HL-60/S4 treated with phorbol 12-myristate 13-acetate at 8.2 ng/mL for 4 days and 3 days (cell line): Measurements from ENCODE around the gene DAAM2.

Experiments used
- in situ Hi-C: fragments of 300-500 bp; cut with MboI; formaldehyde crosslinking; loops from 2 replicates; pipeline ENCODE4 v1.15.0; 2022; ENCODE audit warnings: low sequenced_read_pairs

DAAM2 gene

DNA sequence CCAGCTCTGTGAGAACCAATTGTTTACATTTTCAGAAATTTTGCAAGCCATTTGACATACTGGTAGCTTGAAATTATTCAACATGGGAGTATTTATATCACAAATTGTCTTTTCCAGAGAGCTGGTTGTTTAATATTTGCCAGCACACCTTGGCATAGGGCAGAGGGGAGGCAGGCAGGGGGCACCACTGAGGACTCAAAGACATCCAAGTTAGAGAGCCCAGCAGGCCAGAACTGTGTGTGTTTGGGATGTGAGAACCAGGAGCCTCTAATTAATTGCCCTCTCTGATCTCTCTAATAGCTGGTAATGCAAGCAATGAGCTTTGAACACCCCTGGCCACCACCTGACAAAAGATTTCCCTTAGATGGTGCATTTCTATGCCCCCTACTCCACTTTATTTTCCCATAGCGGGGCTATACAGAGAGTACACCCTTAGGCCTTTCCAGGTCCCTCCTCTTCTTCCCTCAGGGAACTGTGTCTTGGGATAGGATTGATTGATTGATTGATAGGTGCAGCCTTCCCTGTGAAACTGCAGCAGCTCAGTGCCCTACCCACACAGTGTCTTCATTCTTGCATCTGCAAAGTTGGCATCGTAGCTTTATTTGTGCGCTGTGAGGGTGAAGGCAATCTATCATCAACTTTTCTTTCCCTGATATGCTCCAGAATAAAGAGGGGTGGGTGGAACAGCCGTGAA lies 112.9 kb downstream of the DAAM2 start:
- in situ Hi-C loops: no loop called here

DNA sequence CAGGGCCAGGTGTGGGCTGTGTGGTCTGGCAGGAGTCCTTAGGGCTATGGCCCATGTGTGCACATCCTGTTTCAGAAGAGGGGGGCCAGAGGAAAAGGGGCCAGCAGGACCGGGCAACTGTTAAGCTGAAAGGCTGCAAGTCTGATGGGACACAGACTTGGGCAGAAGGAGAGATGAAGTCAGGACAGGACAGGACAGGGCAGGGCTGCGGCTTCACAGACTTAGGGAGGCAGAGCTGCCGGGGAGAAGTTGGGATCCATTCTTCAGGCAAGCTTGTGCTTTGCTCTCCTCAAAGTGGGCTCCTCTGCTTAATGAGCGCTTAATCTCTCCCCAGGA lies 113.4 kb downstream of the DAAM2 start:
- in situ Hi-C loops: no loop called here

DNA sequence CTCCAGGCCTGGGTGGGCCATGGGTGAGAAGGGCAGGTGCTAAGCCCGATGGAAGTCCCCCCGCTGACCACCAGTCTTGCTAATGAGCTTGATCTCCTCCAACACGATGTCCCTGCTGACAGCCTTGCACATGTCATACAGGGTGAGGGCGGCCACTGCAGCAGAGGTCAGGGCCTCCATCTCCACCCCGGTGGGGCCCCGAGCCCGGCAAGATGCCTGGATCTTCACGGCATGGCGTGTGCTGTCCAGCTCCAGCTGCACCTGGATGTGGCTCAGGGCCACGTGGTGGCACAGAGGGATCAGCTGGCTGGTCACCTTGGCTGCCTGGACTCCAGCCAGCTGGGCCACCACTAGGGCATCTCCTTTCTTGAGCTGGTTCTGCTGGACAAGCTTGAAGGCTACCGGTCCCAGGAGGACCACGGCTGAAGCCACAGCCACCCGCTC lies 114.2 kb downstream of the DAAM2 start:
- in situ Hi-C loops: no loop called here

DNA sequence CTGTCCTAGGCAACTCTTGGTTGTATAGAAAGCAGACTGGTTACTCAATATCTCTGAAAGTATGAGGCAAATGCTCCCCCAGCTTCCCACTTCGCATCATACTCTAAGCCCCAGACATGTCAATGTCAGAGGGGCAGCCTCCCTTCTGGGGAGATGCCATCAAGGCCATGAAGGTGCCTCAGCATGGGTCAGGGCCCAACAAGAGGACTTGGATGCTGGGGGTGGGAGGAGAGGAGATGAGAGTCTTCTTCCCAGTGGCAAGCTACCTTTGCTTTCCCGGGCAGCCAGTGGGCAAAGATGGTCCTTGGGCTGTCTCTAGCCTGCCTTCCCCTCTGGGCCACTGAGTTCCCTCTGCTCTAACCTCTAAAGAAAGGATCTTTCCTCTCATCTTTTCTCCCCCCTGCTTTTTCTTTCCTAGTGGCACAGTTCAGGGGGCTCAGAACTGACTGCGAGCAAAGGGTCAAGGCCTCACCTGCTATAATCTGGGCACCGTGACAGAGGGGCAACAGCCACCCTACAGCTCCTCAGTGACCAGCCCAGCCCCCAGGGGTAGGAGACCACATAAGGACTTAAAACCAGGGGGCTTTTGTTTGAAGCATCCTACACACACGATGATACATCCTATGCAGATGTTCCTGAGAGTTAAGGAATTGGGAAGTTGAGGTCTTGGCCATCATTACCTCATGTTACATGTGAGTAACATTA lies 115.8 kb downstream of the DAAM2 start:
- in situ Hi-C loops: no loop called here

DNA sequence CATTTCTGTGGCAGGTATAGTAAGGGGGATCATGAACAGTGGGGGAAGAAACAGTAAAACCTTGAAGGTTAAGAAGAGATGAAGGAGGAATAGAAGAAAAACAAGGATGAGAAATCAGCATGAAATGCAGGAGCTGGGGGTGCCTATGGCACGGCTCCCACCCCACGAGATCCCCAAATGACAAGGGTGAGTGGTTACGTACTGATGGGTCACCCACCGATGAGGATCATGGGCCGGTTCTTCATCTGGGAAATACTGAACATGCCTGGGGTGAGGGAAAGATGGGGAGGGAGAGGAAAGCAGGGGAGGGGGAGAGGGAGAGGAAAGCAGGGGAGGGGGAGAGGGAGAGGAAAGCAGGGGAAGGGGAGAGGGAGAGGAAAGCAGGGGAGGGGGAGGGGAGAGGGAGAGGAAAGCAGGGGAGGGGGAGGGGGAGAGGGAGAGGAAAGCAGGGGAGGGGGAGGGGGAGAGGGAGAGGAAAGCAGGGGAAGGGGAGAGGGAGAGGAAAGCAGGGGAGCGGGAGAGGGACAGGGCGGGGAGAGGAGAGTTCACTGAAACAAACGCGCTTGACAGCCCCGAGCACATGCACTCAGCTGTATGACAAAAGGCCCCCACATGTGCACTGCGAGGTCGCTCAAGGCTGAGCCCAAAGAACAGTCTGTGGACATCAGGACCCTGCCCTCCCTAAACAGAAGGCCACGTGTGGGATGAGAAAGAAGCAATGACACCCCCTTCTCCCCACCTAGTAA lies 116.8 kb downstream of the DAAM2 start:
- in situ Hi-C loops: no loop called here

DNA sequence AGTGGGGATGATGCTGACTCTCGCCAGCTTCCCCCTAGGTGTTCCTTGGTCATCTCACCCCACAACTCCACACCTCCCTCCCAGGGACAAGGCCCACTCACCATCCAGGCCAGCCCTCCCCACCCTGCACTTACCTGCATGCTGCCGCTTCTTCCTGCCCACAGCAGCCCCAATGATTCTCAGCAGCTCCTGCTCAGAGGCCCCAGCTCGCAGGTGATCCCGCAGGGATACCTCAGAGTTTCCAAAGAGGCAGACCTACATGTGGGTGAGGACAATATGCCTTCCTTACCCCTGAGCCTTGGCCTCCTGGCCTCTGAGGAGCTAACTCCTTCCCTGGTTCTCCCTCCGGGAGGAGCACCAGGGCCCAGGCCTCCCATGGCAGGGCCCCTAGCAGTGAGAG lies 117.5 kb downstream of the DAAM2 start:
- in situ Hi-C loops: no loop called here

DNA sequence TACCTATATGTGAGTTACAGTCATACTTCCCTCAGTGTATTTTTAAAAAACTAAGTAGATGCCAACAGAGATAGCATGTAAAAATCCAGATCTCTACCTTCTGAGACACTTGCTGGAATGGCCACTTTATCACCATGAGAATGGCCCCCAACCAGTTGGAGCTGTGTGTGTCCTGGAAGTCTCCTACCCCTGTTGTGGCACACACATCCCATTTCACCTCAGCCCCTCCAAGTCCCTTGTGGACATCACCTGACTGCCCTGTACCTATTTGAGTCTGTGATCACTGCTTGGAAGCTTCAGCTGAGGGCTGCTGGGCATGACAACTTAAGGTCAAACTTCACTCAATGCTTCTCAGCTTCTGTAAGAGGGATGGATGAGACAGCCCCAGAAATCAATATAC lies 118.0 kb downstream of the DAAM2 start:
- in situ Hi-C loops: no loop called here

DNA sequence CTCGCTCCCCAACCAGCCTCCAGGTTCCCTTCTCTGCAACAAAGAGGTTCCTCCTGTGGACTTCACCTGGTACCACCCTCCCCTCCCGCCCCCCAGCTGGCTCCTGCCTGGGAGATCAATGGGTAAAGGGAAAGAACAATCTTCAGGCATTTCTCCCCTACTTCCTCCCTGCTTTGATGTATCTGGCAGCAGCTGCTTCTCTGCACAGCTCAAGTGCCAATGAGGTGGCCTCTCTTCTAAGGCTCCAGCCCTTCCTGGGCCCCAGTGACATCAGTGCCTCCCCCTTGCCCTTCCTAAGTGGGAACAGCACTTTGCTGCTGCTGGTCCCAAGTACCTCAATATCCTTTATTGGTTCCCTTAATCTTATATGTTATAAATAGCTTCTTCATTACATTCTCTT lies 118.6 kb downstream of the DAAM2 start:
- in situ Hi-C loops: no loop called here

DNA sequence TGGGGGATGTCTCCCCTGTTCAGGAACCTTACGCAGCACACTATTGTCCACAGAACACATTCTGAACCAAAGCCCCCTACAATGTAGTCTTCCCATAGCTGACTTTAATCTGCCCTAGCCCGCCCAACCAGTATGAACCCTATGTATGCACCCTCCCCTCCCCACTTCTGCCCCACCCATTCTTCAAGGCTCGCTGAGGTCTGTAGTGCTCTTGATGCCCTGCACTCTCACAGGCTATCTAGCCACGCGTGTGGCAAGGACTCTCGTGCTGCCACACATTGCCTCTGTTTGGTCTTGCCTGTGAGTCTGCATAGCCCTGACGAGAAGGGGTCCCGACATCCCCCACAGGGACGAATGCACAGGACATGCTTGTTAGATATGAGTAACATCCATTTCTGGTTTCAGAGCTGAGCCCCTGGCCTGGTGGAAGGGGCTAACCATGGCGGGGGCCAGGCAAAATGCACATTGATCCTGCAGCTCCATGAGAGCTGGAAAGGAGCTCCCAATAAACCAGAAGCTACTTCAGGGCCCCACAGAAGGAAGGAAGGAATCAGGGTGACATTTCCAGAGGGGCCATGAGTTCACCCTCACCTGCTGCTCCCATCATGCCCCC lies 119.4 kb downstream of the DAAM2 start:
- in situ Hi-C loops: no loop called here

DNA sequence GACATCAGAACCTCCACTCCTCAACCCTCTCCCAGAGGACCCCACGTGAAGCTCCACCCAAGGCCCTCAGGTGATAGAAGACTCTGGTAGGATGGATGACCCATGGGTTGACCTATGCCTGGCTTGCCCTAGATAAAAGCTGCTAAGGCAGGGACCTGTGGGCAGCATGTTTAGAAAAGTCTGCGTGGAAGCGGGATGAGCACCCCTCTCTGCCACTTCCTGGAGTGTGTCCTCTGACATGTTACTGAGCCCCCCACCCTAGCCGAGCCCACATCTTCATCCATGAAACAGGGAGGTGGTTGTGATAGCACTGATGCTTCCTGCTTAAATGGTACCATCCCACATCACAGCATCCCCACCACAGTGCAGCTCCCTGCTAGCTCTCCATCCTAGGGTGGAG lies 120.3 kb downstream of the DAAM2 start:
- in situ Hi-C loops: no loop called here

DNA sequence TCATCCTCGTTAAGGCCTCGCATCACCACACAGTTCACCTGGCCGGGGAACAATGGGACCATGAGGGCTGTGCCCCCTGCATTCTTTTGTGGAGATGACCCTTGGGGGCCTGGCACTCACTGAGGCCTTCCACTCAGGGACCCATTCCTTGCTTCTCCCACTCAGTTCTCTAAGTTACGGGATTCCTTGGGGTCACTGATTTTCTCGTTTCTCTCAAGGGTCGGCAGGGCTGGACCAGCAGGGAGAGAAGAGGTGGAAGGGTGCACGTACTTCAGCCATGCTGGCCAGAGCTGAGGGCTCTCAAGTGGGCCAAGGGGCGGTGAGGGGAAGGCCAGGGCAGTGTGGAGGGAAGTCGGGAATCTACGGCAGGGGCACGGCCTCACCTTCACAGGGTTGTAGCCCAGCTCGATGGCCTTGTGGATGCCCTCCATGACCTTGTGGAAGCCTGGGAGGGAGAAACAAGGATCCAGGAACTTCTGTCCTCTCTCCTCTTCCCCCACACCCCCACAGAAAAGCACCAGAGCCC lies 121.3 kb downstream of the DAAM2 start:
- in situ Hi-C loops: no loop called here

DNA sequence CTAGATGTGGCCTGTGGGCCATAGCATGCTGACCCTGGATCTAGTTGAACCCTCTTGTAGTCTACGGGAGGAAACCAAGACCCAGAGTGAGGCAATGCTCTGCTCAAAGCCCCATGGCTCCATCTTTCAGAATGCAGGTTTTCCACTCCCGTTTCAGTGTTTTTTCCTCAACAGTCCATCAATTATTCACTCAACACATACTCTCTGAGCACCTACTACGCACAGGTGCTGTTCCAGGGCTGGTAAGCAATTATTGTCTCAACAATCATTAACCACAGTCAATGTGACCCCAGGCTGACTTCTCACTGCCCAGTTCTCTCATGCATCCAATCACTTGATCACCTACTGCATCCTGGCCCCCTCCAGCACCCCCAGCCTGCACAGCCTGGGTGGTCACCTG lies 122.1 kb downstream of the DAAM2 start:
- in situ Hi-C loops: no loop called here

DNA sequence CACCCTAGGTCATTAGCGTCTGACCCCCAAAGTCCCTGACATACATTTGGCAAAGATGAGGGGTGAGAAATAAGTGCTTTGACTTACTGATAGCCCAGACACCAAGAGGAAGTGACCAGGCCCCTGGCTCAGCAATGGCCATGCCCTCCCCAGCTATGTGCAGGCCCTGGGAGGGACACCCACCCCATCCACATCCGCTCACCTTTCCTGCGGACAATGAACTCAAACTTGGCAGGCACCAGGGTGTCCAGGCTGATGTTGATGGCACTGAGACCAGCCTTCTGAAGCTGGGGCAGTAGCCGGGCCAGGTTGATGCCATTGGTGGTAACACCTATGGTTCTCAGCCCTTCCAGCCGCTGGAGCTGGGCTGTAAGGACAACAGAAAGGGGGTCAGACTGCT lies 123.7 kb downstream of the DAAM2 start:
- in situ Hi-C loops: no loop called here

DNA sequence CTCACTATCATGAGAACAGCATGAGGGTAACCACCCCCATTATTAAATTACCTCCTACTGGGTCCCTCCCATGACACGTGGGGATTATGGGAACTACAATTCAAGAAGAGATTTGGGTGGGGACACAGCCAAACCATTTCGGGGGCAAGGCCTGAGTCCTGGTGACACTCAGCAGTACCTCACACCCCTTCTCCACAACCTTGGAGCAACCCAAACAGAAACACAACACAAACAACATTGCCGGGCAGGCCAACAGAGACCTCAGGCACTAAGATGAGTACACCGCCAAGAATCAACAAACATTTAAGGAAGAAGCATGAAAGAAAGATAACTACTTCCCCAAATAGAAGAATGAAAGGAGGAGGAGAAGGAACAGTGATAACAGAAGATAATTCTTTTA lies 125.2 kb downstream of the DAAM2 start:
- in situ Hi-C loops: no loop called here

DNA sequence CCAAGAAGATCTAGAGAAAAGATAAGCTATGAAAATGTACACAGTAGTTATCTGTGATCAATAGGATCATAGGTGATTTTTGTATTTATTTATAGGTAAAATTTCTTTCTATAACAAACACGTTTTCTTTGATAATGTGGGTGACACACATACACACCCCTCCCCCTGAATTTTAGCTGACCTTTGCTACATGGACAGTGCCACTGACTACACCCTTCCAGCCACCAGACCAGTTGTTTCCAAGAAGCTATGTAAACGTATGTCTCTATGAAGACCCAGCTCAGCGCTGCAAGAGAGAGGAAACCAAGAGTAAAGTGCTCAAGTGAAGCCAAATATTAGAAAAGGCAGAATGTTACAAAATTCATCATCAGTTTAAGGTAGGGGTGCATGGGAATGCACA lies 125.8 kb downstream of the DAAM2 start:
- in situ Hi-C loops: no loop called here

DNA sequence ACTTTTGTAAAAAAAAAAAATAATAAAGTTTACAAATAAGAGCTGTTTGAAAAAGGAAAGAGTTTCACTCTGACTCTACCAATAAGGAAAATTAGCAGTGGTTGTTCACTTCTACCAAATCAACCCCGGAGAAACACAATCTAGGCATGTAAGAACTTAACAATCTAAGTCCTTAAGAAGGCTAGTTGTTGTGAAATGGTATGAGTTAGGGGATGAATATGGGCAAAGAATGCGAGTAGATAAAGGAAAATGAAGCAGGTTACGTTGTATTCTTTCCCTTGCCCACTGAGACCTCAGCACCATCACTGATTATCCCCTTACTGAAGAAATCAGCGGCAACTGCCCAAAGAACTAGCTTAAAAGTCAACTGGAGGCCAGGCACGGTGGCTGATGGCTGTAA lies 126.7 kb downstream of the DAAM2 start:
- in situ Hi-C loops: no loop called here

DNA sequence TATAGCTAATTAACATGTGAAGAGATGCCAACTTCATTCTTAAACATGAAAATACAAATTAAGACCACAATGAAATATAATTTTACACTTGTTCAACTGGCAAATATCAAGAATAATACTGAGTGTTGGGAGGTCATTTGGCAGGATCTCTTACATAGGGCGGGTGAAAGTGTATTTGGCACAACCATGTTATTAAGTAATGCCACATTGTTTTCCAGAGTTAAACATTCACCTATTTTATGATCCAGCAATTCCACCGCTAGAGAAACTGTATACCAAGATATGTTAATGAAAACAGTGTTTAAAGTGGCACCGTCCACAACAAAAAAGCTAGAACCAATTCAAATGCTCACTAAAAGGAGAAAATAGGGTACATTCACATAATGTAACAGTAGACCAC lies 128.0 kb downstream of the DAAM2 start:
- in situ Hi-C loops: no loop called here

DNA sequence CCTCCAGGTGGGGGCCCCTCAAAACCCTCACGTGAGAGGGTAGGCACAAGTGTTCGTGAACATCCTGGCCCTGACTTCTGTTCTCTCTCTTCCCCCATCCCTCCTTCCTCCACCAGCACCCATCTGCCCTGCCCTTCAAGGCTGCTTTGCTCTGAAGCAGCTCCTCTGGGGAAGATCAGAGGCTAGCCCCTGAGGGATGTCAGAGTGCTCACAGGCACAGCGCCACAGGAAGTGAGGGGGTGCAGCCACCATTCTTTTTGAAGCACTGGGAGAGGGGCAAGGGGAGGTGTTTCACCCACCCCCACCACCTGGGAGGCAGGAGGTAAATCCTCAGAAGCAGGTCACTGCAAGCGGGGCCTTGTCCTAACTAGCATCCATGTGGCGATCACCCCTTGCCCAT lies 130.6 kb downstream of the DAAM2 start:
- in situ Hi-C loops: no loop called here

DNA sequence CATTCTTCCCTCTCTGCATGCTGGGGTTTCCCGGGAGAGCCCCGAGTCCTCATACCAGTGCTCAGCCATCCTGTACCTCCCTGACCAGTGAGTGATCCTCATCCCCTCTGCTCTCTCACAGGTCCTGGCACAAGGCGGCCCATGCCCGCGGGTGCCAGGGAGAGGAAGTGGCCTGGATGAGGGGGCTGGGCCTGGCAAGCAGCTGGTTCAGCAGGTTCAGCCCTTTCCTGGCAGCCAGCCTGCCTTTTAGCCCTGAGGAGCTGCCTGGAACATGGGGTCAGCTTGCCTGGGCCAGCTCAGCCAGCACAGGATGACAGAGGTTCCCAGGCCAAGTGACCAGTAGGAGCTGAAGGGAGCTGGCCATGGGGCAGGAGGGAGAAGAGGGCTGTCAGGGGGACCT lies 131.2 kb downstream of the DAAM2 start:
- in situ Hi-C loops: no loop called here

DNA sequence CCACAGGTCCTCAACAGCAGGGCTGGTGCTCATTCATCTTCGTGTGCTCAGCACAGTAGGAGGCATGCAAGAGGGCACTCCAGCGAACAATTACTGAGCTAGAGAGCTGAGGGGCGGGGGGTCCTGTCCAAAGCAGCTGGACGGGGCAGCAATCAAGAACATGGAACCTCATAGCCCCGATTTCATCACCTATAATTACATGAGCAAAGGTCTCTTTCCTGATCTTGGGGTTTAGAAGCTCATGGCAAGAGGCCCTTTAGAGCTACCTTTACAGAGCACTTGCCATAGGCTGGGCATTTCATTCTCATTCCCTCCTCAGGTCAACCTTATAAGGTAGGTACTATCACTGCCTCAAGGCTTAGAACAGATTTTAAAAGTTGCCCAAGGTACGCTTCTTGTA lies 131.7 kb downstream of the DAAM2 start:
- in situ Hi-C loops: no loop called here

DNA sequence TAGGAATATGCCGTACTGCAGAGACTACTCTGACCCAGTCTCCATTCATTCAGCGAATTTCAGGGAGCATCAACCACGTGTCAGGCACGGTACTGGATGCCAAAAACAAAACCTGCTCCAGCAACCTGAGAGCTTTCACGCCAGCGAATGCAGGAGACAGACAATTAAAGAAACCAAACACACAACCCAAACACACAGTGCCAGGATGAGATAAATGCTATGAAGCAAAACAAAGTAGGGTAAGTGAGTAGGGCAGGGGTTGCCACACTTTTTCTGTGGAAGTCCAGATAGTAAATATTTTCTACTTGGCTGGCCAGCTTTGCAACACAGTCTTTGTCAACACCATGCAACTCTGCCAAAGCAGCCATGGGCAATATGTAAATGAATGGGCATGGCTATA lies 132.1 kb downstream of the DAAM2 start:
- in situ Hi-C loops: no loop called here
